Measurements from ENCODE around the gene RYR1.

- TF ChIP-seq CTCF (IDR thresholded peaks at IDR 0.05) (no peak), ZFX (IDR thresholded peaks at IDR 0.05; ENCODE audit: borderline replicate concordance) (no peak)
Observed at GRCh38 chr19:38383743-38384142, 49.7 kb upstream of the RYR1 start.

Data from 22Rv1 (cell line).